GM21576 (cell line): Measurements from ENCODE around the gene INSM1.

Source experiments
- ATAC-seq: cut with Tn5 transposase; IDR thresholded peaks from one replicate; pipeline ENCODE4 v1.9.1; 2021; ENCODE audit warnings: mild to moderate bottlenecking, moderate library complexity; ENCODE audit not compliant: unreplicated experiment

Gene INSM1

GRCh38 chr20:20362774-20363433, 5.0 kb upstream of the INSM1 start:
- ATAC-seq, result no peak

GRCh38 chr20:20363434-20363798, 4.5 kb upstream of the INSM1 start:
- ATAC-seq, result no peak

- ATAC-seq, result no peak
These were observed 3.9 kb upstream of the INSM1 start for GRCh38 chr20:20363799-20364592.

GRCh38 chr20:20364593-20365479, 3.1 kb upstream of the INSM1 start:
- no peak for ATAC-seq

GRCh38 chr20:20365480-20366161, 2.3 kb upstream of the INSM1 start:
- ATAC-seq, result no peak

- no peak for ATAC-seq
These were observed 1.4 kb upstream of the INSM1 start for GRCh38 chr20:20366551-20366875.

- no peak for ATAC-seq
These were observed 879 bp upstream of the INSM1 start for GRCh38 chr20:20366876-20367574.

GRCh38 chr20:20368418-20369249, 730 bp downstream of the INSM1 start:
- no peak for ATAC-seq

- no peak for ATAC-seq
These were observed 1.6 kb downstream of the INSM1 start for GRCh38 chr20:20369250-20370093.

- ATAC-seq, result no peak
These were observed 2.2 kb downstream of the INSM1 start for GRCh38 chr20:20370094-20370575.

- ATAC-seq, result no peak
These were observed 3.2 kb downstream of the INSM1 start for GRCh38 chr20:20371083-20371482.

GRCh38 chr20:20371681-20372080, 3.8 kb downstream of the INSM1 start:
- ATAC-seq, result no peak

- ATAC-seq, result no peak
These were observed 5.2 kb downstream of the INSM1 start for GRCh38 chr20:20373091-20373571.

GRCh38 chr20:20375862-20376261, 8.0 kb downstream of the INSM1 start:
- no peak for ATAC-seq

GRCh38 chr20:20386192-20386591, 18.3 kb downstream of the INSM1 start:
- no peak for ATAC-seq

- ATAC-seq, result no peak
These were observed 22.5 kb downstream of the INSM1 start for GRCh38 chr20:20390393-20390792.

- ATAC-seq, result no peak
These were observed 23.2 kb downstream of the INSM1 start for GRCh38 chr20:20391115-20391514.

- ATAC-seq, result no peak
These were observed 23.9 kb downstream of the INSM1 start for GRCh38 chr20:20391766-20392165.
